A549 (cell line): Measurements from ENCODE around the gene AGBL4.

Experiments
- BHLHE40 ChIP-seq: IDR thresholded peaks from 2 replicates; pipeline ENCODE4 v1.6.1; 2012; ENCODE audit warnings: low read depth, low read length, inconsistent platforms
- EP300 ChIP-seq, 2 experiments: fragments of >200 bp; sonication (Bioruptor Twin); formaldehyde crosslinking; IDR thresholded peaks; 2 replicates in 1 of 2; 3 replicates in 1 of 2; pipeline ENCODE4 v1.6.1; 2016 to 2017
- ESRRA ChIP-seq: fragments of 150-350 bp; IDR thresholded peaks from 2 replicates; pipeline ENCODE4 v1.6.1; 2014; ENCODE audit warnings: mild to moderate bottlenecking, low read length, borderline replicate concordance
- POLR2A ChIP-seq: IDR thresholded peaks from 2 replicates; pipeline ENCODE4 v1.6.1; 2012; ENCODE audit warnings: mild to moderate bottlenecking, low read length
- RCOR1 ChIP-seq: fragments of 150-350 bp; IDR thresholded peaks from 2 replicates; pipeline ENCODE4 v1.6.1; 2014; ENCODE audit warnings: antibody characterized with exemption, low read length, low read depth
- TF ChIP-seq, protein P1 (sequence below): fragments of >200 bp; sonication (Bioruptor Twin); formaldehyde crosslinking; IDR thresholded peaks from 3 replicates; pipeline ENCODE4 v1.5.1; 2016
- TF ChIP-seq, protein P2 (sequence below): IDR thresholded peaks from 2 replicates; pipeline ENCODE4 v1.6.1; 2012

DNA sequence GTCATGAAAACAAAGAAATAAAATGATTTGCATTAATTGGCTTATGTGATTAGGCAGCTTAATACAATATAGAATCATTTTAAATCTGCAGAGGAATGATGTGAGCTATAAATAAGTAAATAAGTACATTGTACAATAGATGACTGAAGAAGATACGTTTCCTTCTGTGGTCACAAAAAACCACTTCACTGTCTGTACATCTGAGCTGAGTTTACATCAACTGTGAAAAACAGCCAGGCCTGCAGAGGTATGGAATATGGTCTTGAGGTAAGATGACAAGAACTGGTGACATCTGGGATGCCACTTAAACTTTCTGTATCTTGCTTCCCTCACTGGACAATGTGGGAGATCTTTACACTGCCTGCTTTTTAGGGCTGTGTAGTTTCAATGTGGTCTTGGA lies 1117.0 kb downstream of the AGBL4 start:
- TF ChIP-seq, protein P1, sequence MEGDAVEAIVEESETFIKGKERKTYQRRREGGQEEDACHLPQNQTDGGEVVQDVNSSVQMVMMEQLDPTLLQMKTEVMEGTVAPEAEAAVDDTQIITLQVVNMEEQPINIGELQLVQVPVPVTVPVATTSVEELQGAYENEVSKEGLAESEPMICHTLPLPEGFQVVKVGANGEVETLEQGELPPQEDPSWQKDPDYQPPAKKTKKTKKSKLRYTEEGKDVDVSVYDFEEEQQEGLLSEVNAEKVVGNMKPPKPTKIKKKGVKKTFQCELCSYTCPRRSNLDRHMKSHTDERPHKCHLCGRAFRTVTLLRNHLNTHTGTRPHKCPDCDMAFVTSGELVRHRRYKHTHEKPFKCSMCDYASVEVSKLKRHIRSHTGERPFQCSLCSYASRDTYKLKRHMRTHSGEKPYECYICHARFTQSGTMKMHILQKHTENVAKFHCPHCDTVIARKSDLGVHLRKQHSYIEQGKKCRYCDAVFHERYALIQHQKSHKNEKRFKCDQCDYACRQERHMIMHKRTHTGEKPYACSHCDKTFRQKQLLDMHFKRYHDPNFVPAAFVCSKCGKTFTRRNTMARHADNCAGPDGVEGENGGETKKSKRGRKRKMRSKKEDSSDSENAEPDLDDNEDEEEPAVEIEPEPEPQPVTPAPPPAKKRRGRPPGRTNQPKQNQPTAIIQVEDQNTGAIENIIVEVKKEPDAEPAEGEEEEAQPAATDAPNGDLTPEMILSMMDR, result no peak
- TF ChIP-seq POLR2A (no peak), EP300 (IDR thresholded peaks at IDR 0.05) (no peak), ESRRA (no peak), RCOR1 (no peak), BHLHE40 (no peak)
- TF ChIP-seq, protein P2, sequence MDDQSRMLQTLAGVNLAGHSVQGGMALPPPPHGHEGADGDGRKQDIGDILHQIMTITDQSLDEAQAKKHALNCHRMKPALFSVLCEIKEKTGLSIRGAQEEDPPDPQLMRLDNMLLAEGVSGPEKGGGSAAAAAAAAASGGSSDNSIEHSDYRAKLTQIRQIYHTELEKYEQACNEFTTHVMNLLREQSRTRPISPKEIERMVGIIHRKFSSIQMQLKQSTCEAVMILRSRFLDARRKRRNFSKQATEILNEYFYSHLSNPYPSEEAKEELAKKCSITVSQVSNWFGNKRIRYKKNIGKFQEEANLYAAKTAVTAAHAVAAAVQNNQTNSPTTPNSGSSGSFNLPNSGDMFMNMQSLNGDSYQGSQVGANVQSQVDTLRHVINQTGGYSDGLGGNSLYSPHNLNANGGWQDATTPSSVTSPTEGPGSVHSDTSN, result no peak
